CD4-positive, alpha-beta T cell (primary cell): Measurements from ENCODE around the gene TRAF3. TPM values are rescaled to one million over a fixed set of nuclear protein-coding genes. Genes with fewer than 3 reads are reported as not detected.

Source experiments
- ATAC-seq: fragments of 200-7000 bp; cut with Tn5 transposase; one replicate; pipeline ENCODE4 v1.10.0; 2022; ENCODE audit warnings: mild to moderate bottlenecking; ENCODE audit not compliant: poor library complexity
- CTCF ChIA-PET: fragments of 350-600 bp; sonication (Branson Sonifier 250); formaldehyde crosslinking; loops from one replicate; lab custom pipeline; 2021; ENCODE audit warnings: antibody characterized with exemption, inconsistent platforms; lab: Charles Lee
- POLR2A ChIA-PET: fragments of 350-600 bp; sonication (Branson Sonifier 250); formaldehyde crosslinking; loops from one replicate; lab custom pipeline; 2021; ENCODE audit warnings: antibody characterized with exemption, inconsistent platforms; lab: Charles Lee
- DNase-seq, 14 experiments: peaks; one replicate each; pipeline ENCODE4 v3.0.0-alpha.2; 2013 to 2020; ENCODE audit warnings: mixed read lengths in 2 of 14
- H3K27ac ChIP-seq, 2 donors: one replicate each; pipeline versions ENCODE4 v1.5.1 to v1.7.0; 2013; ENCODE audit warnings: low read length in 2 of 2, low read depth in 1 of 2, mild to moderate bottlenecking in 1 of 2
- H3K27me3 ChIP-seq, 2 experiments: 1 replicate in 1 of 2; 2 replicates in 1 of 2; pipeline versions ENCODE4 v1.6.1 to v1.7.0; 2013; ENCODE audit warnings: low read length in 2 of 2, control low read depth in 1 of 2, mild to moderate bottlenecking in 1 of 2, moderate library complexity in 1 of 2; ENCODE audit not compliant: insufficient read depth in 2 of 2, control insufficient read depth in 1 of 2
- H3K36me3 ChIP-seq: one replicate; pipeline ENCODE4 v1.6.1; 2013; ENCODE audit warnings: low read length, control low read depth; ENCODE audit not compliant: insufficient read depth
- H3K4me1 ChIP-seq: one replicate; pipeline ENCODE4 v1.6.1; 2013; ENCODE audit warnings: low read length, control low read depth; ENCODE audit not compliant: insufficient read depth
- H3K4me3 ChIP-seq: one replicate; pipeline ENCODE4 v1.5.1; 2013; ENCODE audit warnings: mild to moderate bottlenecking, low read length, moderate library complexity
- H3K9me3 ChIP-seq, 2 experiments: 1 replicate in 1 of 2; 2 replicates in 1 of 2; pipeline versions ENCODE4 v1.6.1 to v1.7.0; 2013; ENCODE audit warnings: low read length in 2 of 2, mild to moderate bottlenecking in 2 of 2, control low read depth in 1 of 2, moderate library complexity in 1 of 2; ENCODE audit not compliant: control insufficient read depth in 1 of 2, insufficient read depth in 1 of 2
- H3K27ac Mint-ChIP-seq: one replicate; pipeline ENCODE4 v1.8.0; 2020; ENCODE audit warnings: mixed read lengths
- H3K27me3 Mint-ChIP-seq: one replicate; pipeline ENCODE4 v1.8.0; 2021; ENCODE audit warnings: mixed read lengths
- H3K36me3 Mint-ChIP-seq: one replicate; pipeline ENCODE4 v1.8.0; 2021; ENCODE audit warnings: low read depth, mixed read lengths
- H3K4me1 Mint-ChIP-seq: one replicate; pipeline ENCODE4 v1.8.0; 2021; ENCODE audit warnings: low read depth, mixed read lengths
- H3K4me3 Mint-ChIP-seq: one replicate; pipeline ENCODE4 v1.8.0; 2020; ENCODE audit warnings: mild to moderate bottlenecking, mixed read lengths
- H3K9me3 Mint-ChIP-seq: one replicate; pipeline ENCODE4 v1.8.0; 2020; ENCODE audit warnings: mixed read lengths
- CTCF ChIP-seq: fragments of 200-600 bp; IDR thresholded peaks from one replicate; pipeline ENCODE4 v1.8.0; 2022; ENCODE audit warnings: antibody characterized with exemption, mild to moderate bottlenecking
- intact Hi-C, 2 experiments: fragments of 100-400 bp; cut with DNase I in 1 of 2; cut with micrococcal nuclease in 1 of 2; formaldehyde crosslinking; loops; one replicate each; pipeline versions ENCODE4 v1.15.1 to v1.9.0; 2023 to 2025; cut with DNase I, micrococcal nuclease
- total RNA-seq, 174 experiments: library from RNA in 2 of 174; stranded (reverse) in 2 of 174; gene quantifications; one replicate each; pipeline ENCODE4 v1.2.3 and lab custom pipeline; 2021 to 2026

The TRAF3 gene
- total RNA-seq, 2 experiments from 2014 or later = 27.1 to 32.4 TPM

GRCh38 chr14:102813691-102814090, 36.4 kb downstream of the TRAF3 start:
- Histone ChIP-seq H3K36me3 (peaks cover 5% of the 10 kb centered on the region), H3K9me3 (no peaks in the 10 kb centered on the region), H3K27ac (no peak overlapping the region), H3K4me1 (peaks cover 40% of the 10 kb centered on the region), H3K27me3 (no peaks in the 10 kb centered on the region), H3K4me3 (no peak overlapping the region)
- Mint-ChIP-seq H3K4me3 (no peak overlapping the region), H3K36me3 (peaks cover 41% of the 10 kb centered on the region), H3K27ac (no peak overlapping the region), H3K4me1 (peaks cover 66% of the 10 kb centered on the region), H3K9me3 (no peaks in the 10 kb centered on the region), H3K27me3 (no peaks in the 10 kb centered on the region)
- intact Hi-C loops = no loop called here
- ChIA-PET POLR2A (interaction anchor here (0.7 kb wide), 1 partner anchor 133 kb away, joined by 3 read pairs; no protein-coding TSS in a partner anchor), CTCF (no interaction called here)
- DNase-seq (no peak), ATAC-seq (no peak)
- no peak for TF ChIP-seq CTCF

- Histone ChIP-seq H3K4me3 (no peak overlapping the region), H3K4me1 (peaks cover 54% of the 10 kb centered on the region), H3K9me3 (no peaks in the 10 kb centered on the region), H3K27ac (no peak overlapping the region), H3K36me3 (no peaks in the 10 kb centered on the region), H3K27me3 (no peaks in the 10 kb centered on the region)
- Mint-ChIP-seq H3K27me3 (no peaks in the 10 kb centered on the region), H3K4me1 (peaks cover 77% of the 10 kb centered on the region), H3K4me3 (no peak overlapping the region), H3K9me3 (no peaks in the 10 kb centered on the region), H3K27ac (peak overlapping the region; percentile 43), H3K36me3 (peaks cover 41% of the 10 kb centered on the region)
- intact Hi-C loops = loop anchor here in 1 of 2 experiments (5.0 kb wide), 1 partner anchor 40 kb away; the partner anchor contains the start of gene TRAF3
- POLR2A ChIA-PET = no interaction called here
- no peak for TF ChIP-seq CTCF
- ATAC-seq (no peak), DNase-seq (no peak)
- CTCF ChIA-PET = interaction anchor here (1.0 kb wide), 1 partner anchor 43 kb away, joined by 4 read pairs; no protein-coding TSS in a partner anchor
Measured at GRCh38 chr14:102817318-102817717, 40.1 kb downstream of the TRAF3 start.

DNA sequence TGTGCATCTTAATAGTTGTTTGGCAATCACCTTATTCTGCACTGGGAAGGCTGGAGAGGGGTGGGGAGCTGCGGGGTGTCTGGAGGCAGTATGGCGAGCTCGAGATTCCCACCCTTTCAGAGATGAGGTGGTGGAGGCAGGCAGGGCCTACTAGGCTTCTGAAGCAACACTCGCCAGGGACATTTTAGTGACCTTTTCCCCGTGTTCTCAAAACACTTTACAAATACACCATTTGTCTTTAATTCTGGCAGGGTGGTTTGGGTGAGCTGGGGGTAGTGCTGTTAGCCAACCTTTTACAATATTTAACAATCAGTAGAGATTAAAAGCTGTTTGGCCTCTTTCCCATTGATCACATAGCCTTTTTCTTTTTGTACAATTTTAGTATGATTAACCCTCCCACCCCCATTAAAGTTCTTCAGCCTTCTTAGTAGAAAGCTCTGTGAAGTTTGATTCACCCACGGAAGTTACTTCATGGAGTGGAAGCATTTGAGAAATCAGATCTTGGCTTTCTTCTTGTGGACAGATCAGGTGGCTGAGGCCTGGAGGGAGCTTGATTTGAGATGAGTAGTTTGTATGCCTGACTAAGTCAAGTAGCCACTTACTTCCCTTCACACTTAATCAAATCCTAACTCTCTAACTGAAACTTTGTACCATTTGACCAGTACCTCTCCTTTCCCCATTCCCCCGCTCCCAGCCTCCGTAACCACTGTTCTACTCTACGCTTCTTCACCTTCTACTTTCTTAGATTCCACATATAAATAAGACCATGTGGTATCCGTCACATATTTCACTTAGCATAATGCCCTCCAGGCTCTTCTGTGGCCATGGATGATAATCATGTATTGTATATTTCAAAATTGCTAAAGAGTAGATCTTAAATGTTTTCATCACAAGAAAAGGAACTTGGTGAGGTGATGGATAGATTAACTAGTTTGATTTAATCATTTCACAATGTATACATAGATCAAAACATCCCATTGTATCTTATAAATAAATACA, 41.0 kb downstream of the TRAF3 start:
- intact Hi-C loops = loop anchor here in 1 of 2 experiments (5.0 kb wide), 1 partner anchor 41 kb away; the partner anchor contains the start of gene TRAF3
- Mint-ChIP-seq H3K9me3 (no peaks in the 10 kb centered on the region), H3K27me3 (no peaks in the 10 kb centered on the region), H3K4me3 (peak overlapping the region; percentile 34), H3K27ac (peak overlapping the region; percentile 0), H3K36me3 (peaks cover 41% of the 10 kb centered on the region), H3K4me1 (peaks cover 85% of the 10 kb centered on the region)
- POLR2A ChIA-PET = no interaction called here
- no peak for TF ChIP-seq CTCF
- Histone ChIP-seq H3K9me3 (no peaks in the 10 kb centered on the region), H3K4me1 (peaks cover 57% of the 10 kb centered on the region), H3K27ac (no peak overlapping the region), H3K27me3 (no peaks in the 10 kb centered on the region), H3K36me3 (no peaks in the 10 kb centered on the region), H3K4me3 (no peak overlapping the region)
- ATAC-seq (no peak), DNase-seq (no peak)
- CTCF ChIA-PET = interaction anchor here (0.7 kb wide), 1 partner anchor 86 kb away, joined by 3 read pairs; no protein-coding TSS in a partner anchor
